HG03442 (cell line): ENCODE results near the gene MCTP2.

ENCODE experiments used
- ATAC-seq: cut with Tn5 transposase; IDR thresholded peaks from one replicate; pipeline ENCODE4 v1.9.1; 2021; ENCODE audit warnings: mild to moderate bottlenecking, moderate library complexity; ENCODE audit not compliant: unreplicated experiment

MCTP2 gene, protein sequence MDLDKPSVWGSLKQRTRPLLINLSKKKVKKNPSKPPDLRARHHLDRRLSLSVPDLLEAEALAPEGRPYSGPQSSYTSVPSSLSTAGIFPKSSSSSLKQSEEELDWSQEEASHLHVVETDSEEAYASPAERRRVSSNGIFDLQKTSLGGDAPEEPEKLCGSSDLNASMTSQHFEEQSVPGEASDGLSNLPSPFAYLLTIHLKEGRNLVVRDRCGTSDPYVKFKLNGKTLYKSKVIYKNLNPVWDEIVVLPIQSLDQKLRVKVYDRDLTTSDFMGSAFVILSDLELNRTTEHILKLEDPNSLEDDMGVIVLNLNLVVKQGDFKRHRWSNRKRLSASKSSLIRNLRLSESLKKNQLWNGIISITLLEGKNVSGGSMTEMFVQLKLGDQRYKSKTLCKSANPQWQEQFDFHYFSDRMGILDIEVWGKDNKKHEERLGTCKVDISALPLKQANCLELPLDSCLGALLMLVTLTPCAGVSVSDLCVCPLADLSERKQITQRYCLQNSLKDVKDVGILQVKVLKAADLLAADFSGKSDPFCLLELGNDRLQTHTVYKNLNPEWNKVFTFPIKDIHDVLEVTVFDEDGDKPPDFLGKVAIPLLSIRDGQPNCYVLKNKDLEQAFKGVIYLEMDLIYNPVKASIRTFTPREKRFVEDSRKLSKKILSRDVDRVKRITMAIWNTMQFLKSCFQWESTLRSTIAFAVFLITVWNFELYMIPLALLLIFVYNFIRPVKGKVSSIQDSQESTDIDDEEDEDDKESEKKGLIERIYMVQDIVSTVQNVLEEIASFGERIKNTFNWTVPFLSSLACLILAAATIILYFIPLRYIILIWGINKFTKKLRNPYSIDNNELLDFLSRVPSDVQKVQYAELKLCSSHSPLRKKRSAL

DNA sequence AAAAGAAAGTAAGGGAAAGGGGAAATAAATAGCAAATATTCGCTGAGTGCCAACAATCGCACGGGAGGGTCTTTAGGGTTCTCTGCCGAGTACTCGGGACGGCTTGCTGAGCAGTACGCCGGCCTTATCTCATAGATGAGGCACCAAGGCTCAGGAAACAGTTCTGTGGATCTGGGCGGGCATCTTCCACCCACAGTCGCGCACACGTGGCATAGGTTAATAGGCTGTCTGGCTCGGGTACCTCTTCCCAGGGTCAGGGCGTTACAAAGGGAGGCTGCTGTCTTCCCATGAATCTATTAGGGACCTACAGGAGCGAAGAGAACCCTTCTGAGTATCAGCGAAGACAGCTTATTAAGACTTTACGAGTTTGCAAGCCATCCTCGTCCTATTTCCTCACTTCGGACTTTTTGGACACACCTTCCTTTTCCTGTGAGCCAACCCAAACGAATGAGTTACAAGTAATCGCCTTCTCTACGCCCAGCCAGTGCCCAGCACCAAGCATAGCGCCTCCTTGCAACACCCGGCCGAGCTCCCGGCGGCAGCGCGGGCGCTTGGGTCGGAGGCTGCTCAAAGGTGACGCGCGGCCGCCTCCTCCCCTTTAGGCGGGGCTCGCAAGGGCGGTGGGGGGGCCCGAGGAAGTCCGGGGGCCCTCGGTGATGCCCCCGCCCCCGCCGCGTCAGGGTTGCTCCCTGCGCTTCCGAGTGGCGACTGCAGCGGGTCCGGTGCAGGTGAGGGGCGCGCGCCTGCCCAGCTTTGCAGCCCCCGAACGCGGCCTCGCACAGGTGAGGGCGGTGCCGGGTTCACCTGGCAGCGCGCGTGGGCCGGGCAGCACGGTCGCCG is at the start of gene MCTP2:
Gene MCTP2, plus strand, starts transcription at position 679 of the 840 bp plus-strand sequence. CDS start 66,705 bp downstream, outside the sequence.
- ATAC-seq, result peak; percentile 64

- ATAC-seq, result no peak
Measured at GRCh38 chr15:94182883-94183282, 48.5 kb upstream of the MCTP2 start.

GRCh38 chr15:94185547-94186236 is 45.7 kb upstream of the MCTP2 start:
- no peak for ATAC-seq

GRCh38 chr15:94186770-94187331 is 44.5 kb upstream of the MCTP2 start:
- no peak for ATAC-seq

GRCh38 chr15:94193906-94194305 is 37.5 kb upstream of the MCTP2 start:
- ATAC-seq, result no peak

- no peak for ATAC-seq
Measured at GRCh38 chr15:94196531-94196930, 34.8 kb upstream of the MCTP2 start.

DNA sequence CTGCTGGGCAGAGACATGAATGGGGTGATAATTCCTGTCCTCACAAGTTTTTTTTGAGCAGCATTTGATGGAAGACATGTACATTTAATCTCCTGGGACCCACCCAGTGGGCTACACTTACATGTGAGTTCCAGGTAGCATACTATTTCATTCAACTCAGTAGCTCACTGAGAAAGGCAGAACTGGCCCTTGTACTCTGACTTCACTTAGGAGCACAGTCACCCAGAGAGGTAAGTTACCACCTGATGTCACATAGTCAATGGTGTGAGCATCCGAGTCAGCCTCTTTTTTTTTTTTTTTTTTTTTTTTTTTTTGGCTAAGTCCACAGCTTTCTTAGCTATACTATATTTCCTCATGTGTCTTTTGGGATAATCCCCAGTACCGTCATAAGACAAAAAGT is 32.7 kb upstream of the MCTP2 start:
- no peak for ATAC-seq

DNA sequence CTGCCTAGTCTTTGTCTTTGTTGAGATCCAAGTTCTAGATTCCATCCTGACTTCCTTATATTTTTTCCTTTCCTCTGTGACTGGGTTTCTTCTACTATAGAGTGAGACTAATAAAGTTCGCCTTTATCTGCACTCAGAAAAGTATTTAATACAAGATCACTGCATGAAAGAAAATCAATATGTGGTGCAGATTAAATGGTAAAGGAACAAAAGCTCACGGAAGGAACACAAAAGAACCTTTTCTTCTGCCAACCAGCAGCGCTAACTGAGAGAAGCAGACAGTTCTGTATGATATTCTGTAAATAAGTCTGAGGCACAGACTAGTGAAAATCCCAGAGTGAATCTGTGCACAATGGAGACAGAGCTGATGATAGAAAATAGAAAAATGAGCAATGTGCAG is 31.6 kb upstream of the MCTP2 start:
- ATAC-seq, result no peak

GRCh38 chr15:94203306-94203705 is 28.1 kb upstream of the MCTP2 start:
- no peak for ATAC-seq

- ATAC-seq, result no peak
Measured at GRCh38 chr15:94205366-94205765, 26.0 kb upstream of the MCTP2 start.

DNA sequence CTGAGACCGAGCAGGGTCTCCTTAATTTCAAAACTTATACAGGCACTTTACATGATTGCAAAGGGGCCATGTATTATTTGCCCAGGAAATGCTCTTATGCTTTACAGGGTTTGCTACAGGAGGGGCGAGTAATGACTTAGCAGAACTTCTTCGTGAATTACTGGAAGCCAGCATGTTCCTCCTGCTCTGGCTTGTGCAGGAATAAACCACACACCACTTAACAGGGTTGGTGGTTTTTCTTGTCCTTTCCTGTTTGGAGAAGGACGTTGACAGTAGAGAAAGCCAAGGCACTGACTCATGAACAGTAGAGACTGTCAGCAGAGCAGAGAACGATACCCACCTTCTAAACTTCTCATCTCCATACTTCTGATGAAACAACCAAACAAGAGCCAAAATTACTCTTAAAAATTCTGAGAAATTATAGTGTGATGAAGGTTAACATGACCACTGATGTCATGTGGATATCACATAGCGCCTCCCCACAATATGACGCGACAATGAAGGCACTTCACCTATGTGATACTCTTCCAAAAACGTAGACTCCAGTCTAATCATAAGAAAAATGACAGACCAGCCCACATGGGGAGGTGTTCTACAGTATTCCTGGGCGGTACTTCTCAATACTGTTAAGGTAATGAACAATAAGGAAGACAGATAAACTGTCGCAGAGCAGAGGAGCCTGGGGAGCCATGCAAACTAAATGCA is 24.7 kb upstream of the MCTP2 start:
- ATAC-seq, result no peak

- no peak for ATAC-seq
Measured at GRCh38 chr15:94212291-94212690, 19.1 kb upstream of the MCTP2 start.

GRCh38 chr15:94225616-94226015 is 5.7 kb upstream of the MCTP2 start:
- ATAC-seq, result no peak

DNA sequence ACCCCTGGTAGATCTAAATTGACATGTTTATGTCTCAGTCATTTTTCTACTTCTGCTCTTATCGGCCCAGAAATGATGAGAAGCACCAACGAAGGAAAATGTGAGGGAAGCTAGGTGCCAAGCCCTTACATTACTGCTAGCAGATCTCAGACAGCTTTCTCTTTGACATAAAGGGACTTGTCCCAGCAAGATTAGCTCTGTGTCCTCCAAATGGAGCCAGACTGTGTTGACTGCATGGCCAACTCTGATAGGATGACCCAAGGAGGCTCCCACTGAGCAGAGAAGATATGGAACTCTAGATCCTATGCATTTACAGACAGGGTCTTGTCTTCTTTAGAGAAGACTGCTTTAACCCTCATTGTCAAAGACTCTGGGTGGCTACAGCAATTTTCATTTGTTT is 2.8 kb upstream of the MCTP2 start:
- ATAC-seq, result no peak

GRCh38 chr15:94229591-94230369 is 1.6 kb upstream of the MCTP2 start:
- ATAC-seq, result peak; percentile 76

DNA sequence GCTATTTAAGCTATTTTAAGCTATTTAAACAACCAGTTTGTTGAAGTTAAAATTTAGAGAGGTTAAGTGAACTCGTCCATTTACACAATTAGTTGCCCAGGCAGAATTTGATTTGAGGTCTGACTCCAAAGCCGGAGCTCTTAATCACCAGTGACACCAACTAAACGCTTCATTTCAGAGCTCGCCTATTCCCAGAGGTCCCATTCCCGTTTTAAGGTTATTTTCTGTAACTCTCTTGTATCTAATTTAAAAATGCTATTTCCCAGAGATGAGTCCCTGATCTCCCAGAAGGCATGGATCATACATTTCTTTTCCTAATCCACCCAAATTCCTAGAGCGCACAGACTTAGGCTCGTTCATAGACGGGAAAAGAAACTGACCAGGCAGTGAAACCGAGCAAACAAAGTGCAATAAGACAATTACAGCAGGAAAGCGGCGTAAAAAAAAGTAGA is 904 bp upstream of the MCTP2 start:
- no peak for ATAC-seq

GRCh38 chr15:94231723-94232468 is 535 bp downstream of the MCTP2 start:
- peak; percentile 2 for ATAC-seq

DNA sequence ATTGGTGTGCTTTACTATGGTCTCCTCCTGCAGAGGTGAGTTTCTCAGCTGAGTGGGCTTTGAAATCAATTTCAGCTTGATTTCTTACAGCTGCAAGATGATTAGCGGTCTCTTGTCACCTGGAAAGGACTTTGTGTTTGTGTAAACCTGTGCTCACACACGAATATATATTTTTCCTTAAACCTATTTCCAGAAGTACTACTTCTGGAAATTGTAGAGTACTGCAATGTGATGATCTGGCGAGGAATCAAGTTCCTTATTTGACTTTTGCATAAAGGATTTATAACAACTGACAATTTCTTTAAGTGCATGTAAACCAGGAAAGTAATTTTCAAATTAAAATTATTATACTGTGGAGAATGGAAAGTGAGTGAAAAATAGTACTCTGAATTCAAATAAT is 2.1 kb downstream of the MCTP2 start:
- ATAC-seq, result no peak
